HEK293T (cell line): ENCODE data around the gene HNRNPDL.

Experiments used
- BHLHE40 ChIP-seq: fragments of 450-650 bp; IDR thresholded peaks from 2 replicates; pipeline ENCODE4 v1.6.1; 2016; ENCODE audit warnings: mild to moderate bottlenecking, moderate library complexity, borderline replicate concordance
- TARDBP ChIP-seq: fragments of 450-650 bp; IDR thresholded peaks from 2 replicates; pipeline ENCODE4 v1.6.1; 2016
- ZNF384 ChIP-seq: fragments of 450-650 bp; IDR thresholded peaks from 2 replicates; pipeline ENCODE4 v1.6.1; 2016

- no peak for TF ChIP-seq ZNF384
- TF ChIP-seq BHLHE40, result no peak
- TF ChIP-seq TARDBP, result no peak
These were observed 3.5 kb upstream of the HNRNPDL start for GRCh38 chr4:82433791-82434190.
